A673 (cell line): ENCODE results near the gene TENM3. TPM values are rescaled to one million over a fixed set of nuclear protein-coding genes. Genes with fewer than 3 reads are reported as not detected.

ENCODE experiments used
- BruUV-seq: library from RNA; stranded (reverse); fragments of 400-500 nt; replicated peaks from 2 replicates; lab custom pipeline; 2021; lab: Mats Ljungman, UMichigan
- CTCF ChIA-PET: fragments of 300-600 bp; sonication (Branson Sonifier 250); formaldehyde crosslinking; loops from one replicate; lab custom pipeline; 2022; ENCODE audit warnings: antibody characterized with exemption; lab: Charles Lee
- POLR2A ChIA-PET: fragments of 300-600 bp; sonication (Branson Sonifier 250); formaldehyde crosslinking; loops from one replicate; lab custom pipeline; 2022; ENCODE audit warnings: antibody characterized with exemption; ENCODE audit not compliant: low non-redundant PET; lab: Charles Lee
- DNase-seq: peaks from one replicate; pipeline ENCODE4 v3.0.0-alpha.2; 2015; ENCODE audit warnings: low spot score
- H3K27ac ChIP-seq: fragments of 200-600 bp; sonication (generic); 2 replicates; pipeline ENCODE4 v1.5.1; 2016; ENCODE audit warnings: mixed run types, low read depth, mild to moderate bottlenecking, mixed read lengths, antibody characterized with exemption, low read length; ENCODE audit not compliant: poor library complexity, severe bottlenecking
- H3K27me3 ChIP-seq: fragments of 200-600 bp; sonication (generic); replicated peaks from 2 replicates; pipeline ENCODE4 v1.6.1; 2017; ENCODE audit warnings: mixed run types, low read depth, mild to moderate bottlenecking, mixed read lengths, antibody characterized with exemption, low read length; ENCODE audit not compliant: insufficient read depth, poor library complexity
- H3K36me3 ChIP-seq: fragments of 200-600 bp; sonication (generic); 2 replicates; pipeline ENCODE4 v1.6.1; 2016; ENCODE audit warnings: mixed run types, mild to moderate bottlenecking, mixed read lengths, antibody characterized with exemption, low read length; ENCODE audit not compliant: insufficient read depth, poor library complexity, severe bottlenecking
- H3K4me1 ChIP-seq: fragments of 200-600 bp; sonication (generic); 2 replicates; pipeline ENCODE4 v1.6.1; 2017; ENCODE audit warnings: mixed run types, mild to moderate bottlenecking, mixed read lengths, antibody characterized with exemption, low read length; ENCODE audit not compliant: insufficient read depth, poor library complexity, severe bottlenecking
- H3K4me3 ChIP-seq: fragments of 200-600 bp; sonication (generic); 2 replicates; pipeline ENCODE4 v1.5.1; 2016; ENCODE audit warnings: low read depth, mixed run types, mild to moderate bottlenecking, mixed read lengths, low read length; ENCODE audit not compliant: poor library complexity, severe bottlenecking
- H3K9me3 ChIP-seq: fragments of 200-600 bp; sonication (generic); 2 replicates; pipeline ENCODE4 v1.6.1; 2016; ENCODE audit warnings: mixed run types, low read depth, mild to moderate bottlenecking, mixed read lengths, antibody characterized with exemption, low read length; ENCODE audit not compliant: poor library complexity, severe bottlenecking
- EZH2 ChIP-seq: fragments of 200-600 bp; sonication (generic); IDR thresholded peaks from 2 replicates; pipeline ENCODE4 v1.6.1; 2017; ENCODE audit warnings: borderline replicate concordance, low read depth, mild to moderate bottlenecking, mixed read lengths, antibody characterized with exemption, low read length; ENCODE audit not compliant: poor library complexity, severe bottlenecking
- intact Hi-C: fragments of 100-400 bp; cut with micrococcal nuclease; formaldehyde crosslinking; loops from one replicate; pipeline ENCODE4 v1.10.0; 2022; ENCODE audit not compliant: unreplicated experiment
- total RNA-seq: library from RNA; stranded (reverse); gene quantifications from 2 replicates; pipeline ENCODE4 v1.2.3, GENCODE V29; 2021
- TF ChIP-seq, protein P1 (sequence below): fragments of 300-800, 200-600 bp; sonication (generic); conservative IDR thresholded peaks from 2 replicates; pipeline ENCODE4 v1.5.1; 2017; ENCODE audit warnings: low read depth, mild to moderate bottlenecking, antibody characterized with exemption, low read length, moderate library complexity, mixed read lengths

Gene TENM3
- total RNA-seq, 1 experiment from 2014 or later: 26.4 TPM

DNA sequence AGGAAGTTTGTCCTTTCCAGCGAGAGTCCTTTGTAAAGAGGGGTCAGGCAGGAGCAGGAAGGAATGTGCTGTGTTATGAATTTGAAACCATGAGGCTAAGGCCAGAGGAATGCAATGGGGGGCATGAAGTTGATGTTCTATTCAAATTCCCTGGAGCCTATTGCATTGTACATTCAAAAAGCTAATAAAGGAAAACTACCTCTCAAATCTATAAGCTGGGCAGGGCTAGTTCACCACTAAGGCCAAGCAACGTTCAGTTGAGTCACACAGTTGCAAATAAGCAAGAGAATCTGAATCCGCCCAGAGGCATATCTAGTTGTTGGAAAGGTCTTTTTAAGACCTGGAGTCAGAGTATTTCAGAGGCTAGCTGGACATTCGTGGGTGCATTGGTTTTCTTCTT lies 525.6 kb downstream of the TENM3 start:
- H3K9me3 ChIP-seq: no peaks in the 10 kb centered on the region
- no peaks in the 10 kb centered on the region for H3K36me3 ChIP-seq
- ChIA-PET POLR2A (no interaction called here), CTCF (no interaction called here)
- H3K4me3 ChIP-seq: no peak overlapping the region
- BruUV-seq: no TSS peak
- TF ChIP-seq EZH2: no peak
- TF ChIP-seq, protein P1, sequence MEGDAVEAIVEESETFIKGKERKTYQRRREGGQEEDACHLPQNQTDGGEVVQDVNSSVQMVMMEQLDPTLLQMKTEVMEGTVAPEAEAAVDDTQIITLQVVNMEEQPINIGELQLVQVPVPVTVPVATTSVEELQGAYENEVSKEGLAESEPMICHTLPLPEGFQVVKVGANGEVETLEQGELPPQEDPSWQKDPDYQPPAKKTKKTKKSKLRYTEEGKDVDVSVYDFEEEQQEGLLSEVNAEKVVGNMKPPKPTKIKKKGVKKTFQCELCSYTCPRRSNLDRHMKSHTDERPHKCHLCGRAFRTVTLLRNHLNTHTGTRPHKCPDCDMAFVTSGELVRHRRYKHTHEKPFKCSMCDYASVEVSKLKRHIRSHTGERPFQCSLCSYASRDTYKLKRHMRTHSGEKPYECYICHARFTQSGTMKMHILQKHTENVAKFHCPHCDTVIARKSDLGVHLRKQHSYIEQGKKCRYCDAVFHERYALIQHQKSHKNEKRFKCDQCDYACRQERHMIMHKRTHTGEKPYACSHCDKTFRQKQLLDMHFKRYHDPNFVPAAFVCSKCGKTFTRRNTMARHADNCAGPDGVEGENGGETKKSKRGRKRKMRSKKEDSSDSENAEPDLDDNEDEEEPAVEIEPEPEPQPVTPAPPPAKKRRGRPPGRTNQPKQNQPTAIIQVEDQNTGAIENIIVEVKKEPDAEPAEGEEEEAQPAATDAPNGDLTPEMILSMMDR: no peak
- DNase-seq: no peak
- intact Hi-C loops: no loop called here
- H3K4me1 ChIP-seq: no peaks in the 10 kb centered on the region
- H3K27ac ChIP-seq: no peak overlapping the region
- no peaks in the 10 kb centered on the region for H3K27me3 ChIP-seq

DNA sequence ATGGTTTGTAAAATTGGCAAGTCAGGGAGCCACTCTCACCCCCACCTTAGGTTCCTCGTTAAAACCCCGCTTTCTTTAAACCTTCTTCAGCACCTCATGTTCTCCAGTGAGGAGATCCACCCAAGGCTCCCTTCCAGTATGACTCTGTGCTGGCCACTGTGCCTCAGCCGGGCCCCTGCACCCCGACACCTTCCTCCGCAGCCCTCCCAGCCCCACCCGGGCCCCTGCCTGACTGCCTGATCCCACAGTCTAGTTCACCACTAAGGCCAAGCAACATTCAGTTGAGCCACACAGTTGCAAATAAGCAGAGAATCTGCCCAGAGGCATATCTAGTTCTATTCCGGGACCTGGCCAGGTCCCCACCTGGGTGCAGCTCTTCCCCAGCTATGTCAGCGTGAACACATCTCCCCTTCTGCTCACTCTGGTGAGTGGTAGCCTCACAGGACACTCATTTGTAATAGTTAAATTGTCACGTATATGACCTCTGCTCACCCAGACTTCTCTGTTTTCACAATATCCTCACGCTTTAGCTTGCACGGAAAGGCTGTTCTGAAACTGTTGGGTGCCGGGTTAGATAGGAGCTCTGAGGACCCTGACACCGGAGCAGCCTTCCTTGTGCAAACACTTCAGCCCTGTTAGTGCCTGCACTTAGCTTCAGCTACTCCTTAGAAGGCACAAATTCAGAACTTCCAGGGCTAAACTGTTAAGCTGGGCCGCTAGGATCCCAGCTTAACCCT lies 527.2 kb downstream of the TENM3 start:
- intact Hi-C loops: no loop called here
- no peaks in the 10 kb centered on the region for H3K9me3 ChIP-seq
- H3K4me3 ChIP-seq: no peak overlapping the region
- no peaks in the 10 kb centered on the region for H3K27me3 ChIP-seq
- TF ChIP-seq, protein P1: no peak
- no peak for TF ChIP-seq EZH2
- H3K27ac ChIP-seq: no peak overlapping the region
- BruUV-seq: no TSS peak
- ChIA-PET CTCF (no interaction called here), POLR2A (no interaction called here)
- no peak for DNase-seq
- H3K36me3 ChIP-seq: no peaks in the 10 kb centered on the region
- H3K4me1 ChIP-seq: no peaks in the 10 kb centered on the region

DNA sequence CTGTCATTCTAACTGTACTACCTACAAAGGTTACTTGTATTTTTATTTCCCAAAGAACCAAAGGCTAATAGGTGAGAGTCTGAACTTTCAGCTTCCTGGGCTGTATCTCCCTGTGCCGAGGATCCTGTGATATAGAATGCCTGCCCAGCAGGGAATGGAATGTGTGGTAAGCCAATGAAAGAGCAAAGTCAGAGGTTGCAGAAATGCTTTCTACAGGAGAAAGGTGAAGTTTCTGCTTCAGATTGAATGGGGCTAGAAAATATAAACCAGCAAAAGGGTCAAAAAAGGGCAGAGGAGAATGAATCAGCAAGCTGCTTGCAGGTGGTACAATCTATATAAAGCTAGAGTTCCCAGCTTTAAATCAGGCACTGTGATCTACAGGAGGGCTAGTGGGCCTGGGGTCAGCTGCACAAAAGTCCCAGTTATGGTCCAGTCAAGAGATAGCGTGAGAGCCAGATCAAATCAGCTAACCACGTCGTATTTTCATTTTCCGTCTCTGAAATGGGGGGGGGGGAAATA lies 527.9 kb downstream of the TENM3 start:
- H3K4me1 ChIP-seq: no peaks in the 10 kb centered on the region
- no peaks in the 10 kb centered on the region for H3K36me3 ChIP-seq
- no peaks in the 10 kb centered on the region for H3K9me3 ChIP-seq
- no peaks in the 10 kb centered on the region for H3K27me3 ChIP-seq
- no peak overlapping the region for H3K27ac ChIP-seq
- no TSS peak for BruUV-seq
- TF ChIP-seq, protein P1: no peak
- TF ChIP-seq EZH2: no peak
- POLR2A ChIA-PET: no interaction called here
- no peak for DNase-seq
- CTCF ChIA-PET: no interaction called here
- intact Hi-C loops: no loop called here
- H3K4me3 ChIP-seq: no peak overlapping the region
